Measurements from ENCODE around the gene RPUSD3.
"Not testable (repeated sequence)": the region's sequence is repeated elsewhere in the genome, so short reads cannot be mapped to it uniquely, and the experiment has no call there.

The RPUSD3 gene

DNA sequence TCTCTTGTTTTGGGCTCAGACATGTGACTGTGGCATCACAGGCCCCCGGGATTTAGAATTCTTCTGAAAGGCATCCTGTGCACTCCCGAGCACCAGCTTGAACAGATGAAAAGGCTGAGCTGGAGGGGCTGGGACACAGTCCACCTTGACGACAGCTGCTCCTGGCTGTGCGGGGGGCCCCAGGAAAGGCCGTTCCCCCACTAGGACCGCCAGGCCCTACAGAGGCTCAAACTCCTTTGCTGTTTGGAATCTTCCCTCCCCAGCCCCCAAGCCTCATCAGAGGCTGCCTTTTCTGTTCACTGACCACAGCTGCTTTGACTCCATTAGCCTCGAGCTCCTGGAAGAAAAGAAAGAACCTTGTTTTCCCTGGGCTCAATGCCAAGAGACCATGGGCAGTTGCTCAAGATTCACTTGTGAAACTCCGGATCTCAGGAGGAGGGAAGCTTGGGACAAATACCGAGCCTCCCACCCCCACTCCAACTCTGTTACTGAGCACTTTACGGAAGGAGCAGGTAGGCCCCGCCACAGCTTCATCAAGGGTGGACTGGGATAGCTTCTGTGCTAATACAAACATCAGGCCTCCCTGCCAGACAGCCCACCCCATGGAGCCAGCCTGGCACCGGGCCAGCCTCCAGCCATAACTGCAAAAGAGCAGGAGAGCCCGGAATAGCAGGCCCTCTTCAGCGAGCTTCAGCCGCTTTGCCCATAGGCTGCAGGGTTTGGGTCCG is 20.6 kb upstream of the RPUSD3 start:
- DNase-seq, result no peak

DNA sequence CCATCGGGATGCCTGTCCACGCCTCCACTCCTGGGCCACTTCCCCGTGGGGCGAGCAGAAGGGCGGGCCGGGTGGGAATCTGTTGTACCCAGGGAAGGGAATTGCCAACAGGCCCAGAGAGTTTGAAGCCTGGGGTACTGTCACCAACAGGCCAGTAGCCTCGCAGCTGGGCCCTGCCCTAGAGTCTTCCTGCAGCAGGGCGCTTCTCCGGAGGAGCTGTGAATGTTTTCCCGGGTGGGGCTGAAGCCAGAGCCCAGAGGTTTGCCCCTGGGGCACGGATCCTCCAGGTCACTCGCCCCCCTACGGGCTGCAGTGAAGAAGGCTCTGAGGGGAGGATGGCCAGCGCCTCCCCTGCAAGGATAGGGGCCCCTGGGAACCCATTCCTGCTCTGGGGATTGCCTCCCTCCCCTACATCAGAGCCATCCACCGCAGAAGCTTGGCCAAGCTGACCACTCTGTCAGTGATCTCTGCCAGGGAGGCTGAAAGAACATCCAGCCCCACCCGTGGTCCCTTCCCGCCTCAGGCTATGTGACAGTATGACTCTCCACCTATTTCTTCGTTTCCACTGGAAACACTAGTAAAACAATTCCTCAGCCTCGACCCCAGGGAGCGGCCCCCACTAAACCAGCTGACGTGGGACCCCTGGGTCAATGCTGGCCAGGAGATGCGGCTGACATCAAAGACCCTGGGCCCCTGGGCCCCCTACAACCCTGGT is 19.4 kb upstream of the RPUSD3 start:
- no peak for DNase-seq

DNA sequence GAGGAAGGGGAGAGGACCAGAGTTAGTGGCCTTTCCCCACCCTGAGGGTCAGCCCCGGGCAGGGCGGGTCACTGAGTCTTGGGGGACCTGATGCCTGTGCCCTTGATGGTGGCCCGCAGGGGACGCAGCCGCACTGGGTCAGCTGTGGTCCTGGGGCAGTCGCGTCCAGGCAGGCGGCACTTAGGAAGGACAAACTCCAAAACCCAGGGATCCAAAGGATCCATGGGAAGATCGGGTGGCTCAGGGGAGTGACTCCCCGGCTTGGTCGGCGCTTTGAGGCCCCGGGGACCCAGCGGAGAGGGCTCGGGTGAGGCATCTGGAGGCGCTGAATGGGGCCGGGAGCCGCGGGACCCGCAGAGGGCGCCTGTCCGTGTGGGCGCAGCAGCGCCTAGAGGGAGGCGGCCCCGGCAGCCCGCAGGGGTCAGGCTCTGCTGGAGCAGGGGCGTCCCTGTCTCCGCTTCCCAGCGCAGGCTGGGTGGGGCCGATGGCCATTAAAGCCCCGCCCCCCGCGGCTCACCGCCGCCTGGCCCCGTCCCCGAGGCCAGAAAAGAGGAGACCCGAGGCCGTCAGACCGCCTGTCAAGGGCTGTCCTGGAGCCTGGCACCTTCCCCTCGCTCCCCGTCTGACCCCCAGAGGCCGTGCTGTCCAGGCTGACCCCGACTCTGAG is 18.7 kb upstream of the RPUSD3 start:
- peak; percentile 86 for DNase-seq

DNA sequence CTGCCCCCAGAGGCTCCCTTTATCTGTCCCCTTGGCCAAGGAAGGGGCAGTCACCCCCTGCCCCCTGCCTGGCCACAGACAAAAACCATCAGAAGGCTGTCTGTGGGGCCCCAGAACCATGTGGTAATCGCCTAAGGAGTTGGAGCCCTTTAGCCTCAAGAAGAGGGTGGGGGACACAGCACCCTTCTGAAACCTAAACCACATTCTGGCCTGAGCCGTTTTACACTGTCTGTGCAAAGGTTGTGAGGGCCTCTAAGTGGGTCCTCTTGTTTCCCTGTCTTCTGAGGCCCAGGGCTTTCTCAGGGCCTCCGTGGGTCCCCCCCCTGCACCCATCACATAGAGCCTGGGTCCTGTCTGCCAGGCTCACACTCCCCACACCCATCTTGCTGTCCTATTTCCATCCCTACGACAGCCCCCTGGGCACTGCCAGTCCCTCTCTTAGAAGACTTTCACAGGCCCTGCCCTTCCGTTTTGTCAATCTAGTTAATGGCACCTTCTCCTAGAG is 17.9 kb upstream of the RPUSD3 start:
- no peak for DNase-seq

DNA sequence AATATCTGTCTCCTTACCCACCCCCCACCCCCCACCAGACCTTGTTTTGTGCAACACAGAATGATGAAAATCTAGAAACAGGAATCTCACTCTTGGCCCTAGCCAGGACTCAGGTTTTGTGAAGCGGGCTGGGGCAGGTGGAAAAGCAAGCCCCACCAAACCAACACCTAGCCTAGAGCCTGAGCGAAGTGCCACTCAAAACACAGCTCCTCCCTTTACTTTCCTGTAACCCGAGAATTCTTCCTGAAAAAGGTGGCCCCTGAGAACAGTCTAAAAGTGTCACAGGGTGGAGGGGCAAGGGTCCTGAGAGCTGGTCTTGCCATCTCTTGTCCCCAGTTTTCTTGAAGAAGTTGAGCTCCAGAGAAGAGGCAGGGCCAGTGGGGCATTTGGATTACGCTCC is 17.4 kb upstream of the RPUSD3 start:
- DNase-seq, result no peak

DNA sequence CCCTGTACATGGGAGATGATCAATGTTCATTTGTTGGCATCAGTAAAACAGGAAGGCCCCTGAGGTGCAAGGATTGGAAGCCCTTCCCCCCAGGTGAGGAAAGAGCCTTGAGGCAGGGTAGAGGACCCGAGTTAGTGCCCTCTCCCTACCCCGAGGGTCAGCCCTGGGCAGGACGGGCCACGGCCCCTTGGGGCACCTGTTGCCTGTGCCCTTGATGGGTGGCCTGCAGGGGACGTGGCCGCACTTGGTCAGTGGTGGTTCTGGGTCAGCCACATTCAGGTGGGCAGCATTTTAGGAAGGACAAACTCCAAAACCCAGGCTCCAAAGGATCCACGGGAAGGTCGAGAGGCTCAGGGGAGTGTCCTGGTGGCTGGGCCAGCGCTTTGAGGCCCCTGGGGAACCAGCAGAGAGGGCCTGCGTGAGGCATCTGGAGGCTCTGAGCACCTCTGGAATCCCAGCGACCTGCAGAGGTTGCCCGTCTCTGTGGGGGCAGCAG is 15.8 kb upstream of the RPUSD3 start:
- no peak for DNase-seq

DNA sequence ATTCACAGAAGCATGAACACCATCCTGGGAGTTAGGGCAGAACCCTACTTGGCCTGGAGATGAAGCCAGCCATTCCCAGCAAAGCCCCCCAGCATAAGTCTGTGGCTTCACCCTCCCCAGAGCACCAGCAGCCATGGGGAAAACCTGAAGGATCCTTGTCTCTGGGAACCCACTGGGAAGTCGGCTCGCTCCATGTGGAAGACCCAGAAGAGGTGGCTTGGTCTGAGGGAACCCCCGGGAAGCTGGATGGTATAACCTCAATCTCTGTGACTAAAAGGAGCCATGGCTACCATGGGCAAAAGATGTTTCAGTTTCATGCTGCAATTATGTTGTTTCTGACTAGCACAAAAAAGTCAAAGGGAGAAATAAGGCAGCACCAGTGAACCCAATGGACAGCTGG is 11.8 kb upstream of the RPUSD3 start:
- no peak for DNase-seq

DNA sequence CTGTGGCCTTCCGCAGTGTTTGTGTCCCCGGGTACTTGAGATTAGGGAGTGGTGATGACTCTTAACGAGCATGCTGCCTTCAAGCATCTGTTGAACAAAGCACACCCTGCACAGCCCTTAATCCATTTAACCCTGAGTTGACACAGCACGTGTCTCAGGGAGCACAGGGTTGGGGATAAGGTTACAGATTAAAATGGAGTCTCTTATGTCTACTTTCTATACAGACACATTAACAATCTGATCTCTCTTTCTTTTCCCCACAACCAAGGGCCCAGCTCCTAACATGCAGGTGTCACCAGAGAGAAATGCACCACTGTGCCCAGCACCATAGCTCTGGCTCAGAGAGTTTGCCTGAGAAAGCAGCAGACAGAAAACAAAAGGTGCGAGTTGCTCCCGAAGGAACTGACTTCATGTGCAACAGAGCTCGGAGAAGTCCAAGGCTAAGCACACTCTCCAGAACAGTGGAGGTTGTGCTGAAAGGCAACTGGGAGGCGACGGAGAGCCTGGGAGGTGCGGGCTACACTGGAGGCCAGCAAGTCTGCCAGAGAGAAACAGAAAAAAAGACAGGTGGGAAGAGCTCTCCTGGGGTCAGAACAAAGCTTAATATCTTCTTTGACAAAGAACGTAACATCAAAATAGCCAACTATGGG is 10.6 kb upstream of the RPUSD3 start:
- not testable (repeated sequence) for DNase-seq

DNA sequence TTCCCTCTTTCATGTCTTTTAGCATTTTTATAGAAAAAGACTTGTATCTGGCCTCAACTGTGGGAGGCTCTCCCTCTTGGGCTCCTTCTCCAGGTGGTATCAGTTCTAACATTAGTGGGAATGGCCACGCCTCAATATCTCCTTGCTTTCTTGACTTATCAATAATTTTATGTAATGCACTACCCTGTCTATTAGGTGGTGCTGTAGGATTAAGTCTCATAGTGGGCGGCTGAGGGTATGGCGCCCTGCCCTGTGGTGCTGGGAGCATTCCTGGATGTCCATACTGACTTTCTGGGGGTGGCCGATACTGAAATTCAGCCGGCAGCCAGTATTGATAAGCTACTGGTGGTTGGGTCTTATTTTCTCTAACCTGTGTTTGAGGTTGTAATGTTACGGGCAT is 8.7 kb upstream of the RPUSD3 start:
- no peak for DNase-seq

DNA sequence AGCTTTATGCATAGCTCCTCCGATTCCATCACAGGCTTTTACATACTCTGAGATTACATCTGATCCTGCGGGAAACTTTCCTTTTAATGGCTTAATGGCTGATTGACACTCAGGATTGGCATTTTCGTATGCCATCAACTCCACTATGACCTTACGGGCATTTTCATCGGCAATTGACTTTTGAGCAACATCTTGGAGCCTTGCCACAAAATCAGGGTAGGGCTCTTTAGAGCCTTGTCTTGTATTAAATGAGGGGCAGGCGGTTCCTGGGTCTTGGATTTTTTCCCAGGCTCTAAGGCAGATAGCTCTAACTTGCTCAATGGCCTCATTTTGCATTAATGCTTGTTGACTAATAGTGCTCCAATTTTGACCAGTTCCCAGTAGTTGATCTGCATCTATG is 8.1 kb upstream of the RPUSD3 start:
- not testable (repeated sequence) for DNase-seq

DNA sequence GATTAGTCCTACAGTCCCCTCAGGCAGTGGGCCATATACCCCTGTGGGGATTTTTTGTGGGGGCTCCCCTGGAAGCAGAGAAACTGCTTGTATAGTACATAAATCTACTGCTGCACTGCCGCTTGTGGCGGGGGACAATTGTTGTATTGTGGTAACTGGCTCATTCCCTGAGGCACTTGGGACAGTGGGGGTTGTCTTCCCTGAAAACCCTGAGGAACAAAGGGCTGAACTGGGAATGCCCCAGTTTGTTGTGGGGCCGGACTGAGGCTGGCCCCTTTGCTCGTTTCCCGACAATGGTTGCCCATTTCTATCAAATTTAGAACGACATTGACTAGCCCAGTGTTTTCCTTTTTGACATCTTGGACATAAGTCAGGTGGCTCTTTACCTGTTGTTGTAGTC is 7.6 kb upstream of the RPUSD3 start:
- not testable (repeated sequence) for DNase-seq

DNA sequence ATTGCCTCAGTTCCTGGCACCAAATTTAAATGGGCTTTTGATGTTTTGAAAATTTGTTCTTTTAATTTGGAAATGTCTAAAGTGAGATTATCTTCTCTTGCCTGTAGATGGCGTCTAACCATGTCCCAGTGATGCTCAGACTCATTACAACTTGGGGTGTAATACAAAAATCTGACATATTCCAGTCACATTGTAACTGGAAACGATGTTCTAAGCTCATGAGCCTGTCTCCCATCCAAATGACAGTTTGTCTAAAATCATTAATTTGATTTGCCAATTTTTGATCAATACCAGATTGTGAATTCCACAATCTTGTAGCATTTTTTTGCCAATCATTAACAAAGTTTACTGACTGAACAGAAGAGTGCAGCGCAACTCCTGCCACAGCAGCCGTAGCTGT is 5.1 kb upstream of the RPUSD3 start:
- peak; percentile 69 for DNase-seq

DNA sequence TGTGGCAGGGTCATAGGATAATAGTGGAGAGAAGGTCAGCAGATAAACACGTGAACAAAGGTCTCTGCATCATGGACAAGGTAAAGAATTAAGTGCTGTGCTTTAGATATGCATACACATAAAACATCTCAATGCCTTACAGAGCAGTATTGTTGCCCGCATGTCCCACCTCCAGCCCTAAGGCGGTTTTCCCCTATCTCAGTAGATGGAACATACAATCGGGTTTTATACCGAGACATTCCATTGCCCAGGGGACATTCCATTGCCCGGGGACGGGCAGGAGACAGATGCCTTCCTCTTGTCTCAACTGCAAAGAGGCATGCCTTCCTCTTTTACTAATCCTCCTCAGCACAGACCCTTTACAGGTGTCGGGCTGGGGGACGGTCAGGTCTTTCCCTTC is 4.1 kb upstream of the RPUSD3 start:
- not testable (repeated sequence) for DNase-seq

DNA sequence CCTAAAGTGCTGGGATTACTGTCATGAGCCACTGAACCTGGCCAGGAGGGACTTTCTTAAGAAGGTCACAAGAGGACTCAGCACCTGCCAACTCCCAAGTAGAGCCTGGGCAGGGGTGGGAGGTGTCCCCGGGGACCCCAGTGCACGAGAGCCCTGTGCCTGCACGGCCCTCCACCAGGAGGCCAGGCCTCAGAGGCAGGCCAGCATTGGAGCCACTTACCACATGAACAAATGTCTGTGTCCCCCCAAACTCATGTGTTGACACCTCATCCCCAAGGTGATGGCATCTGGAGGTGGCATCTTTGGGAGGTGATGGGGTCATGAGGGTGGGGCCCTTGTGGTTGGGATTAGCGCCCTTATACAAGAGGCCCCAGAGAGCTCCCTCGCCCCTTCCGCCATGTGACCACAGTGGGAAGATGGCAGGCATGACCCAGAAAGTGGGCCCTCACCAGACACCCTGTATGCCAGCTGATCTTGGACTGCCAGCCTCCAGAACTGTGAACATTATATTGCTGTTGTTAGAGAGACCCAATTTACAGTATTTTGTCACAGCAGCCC is 3.2 kb upstream of the RPUSD3 start:
- DNase-seq, result peak; percentile 29

DNA sequence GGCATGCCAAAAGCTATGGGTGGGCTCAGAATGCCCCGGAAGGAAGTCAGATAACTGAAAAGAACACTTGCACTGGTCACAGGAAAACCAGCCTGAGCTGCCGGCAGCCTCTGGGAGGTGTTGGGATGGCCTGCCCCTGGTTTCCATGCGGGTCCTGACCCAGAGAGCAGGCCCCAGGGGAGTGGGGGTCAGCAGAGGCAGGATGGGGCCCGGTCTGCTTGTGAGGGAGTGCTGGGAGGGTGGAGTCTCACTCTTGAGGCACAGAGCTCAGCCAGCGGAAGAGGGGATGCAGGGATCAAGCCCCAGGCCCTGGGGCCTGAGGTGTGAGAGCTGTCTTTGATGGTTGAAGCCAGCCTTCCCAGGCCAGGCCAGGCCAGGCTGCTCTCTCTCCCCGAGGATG is 2.4 kb upstream of the RPUSD3 start:
- peak; percentile 62 for DNase-seq

DNA sequence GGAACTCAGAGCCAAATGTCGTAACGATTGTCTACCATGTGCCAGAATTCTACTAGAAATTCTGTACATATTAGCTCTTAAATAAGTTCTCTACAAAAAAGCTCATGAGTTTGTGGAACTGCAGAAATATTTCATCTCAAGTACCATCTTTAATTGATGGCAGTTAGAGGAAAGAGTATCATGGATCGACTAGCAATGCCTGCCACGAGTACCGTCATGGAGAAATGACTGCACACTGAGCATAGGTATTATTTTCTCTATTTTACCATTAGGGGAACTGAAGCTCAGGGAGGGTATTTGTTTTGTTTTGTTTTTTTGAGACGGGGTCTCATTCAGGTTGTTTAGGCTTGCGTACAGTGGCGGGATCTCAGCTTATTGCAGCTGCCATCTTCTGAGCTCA is 2.8 kb downstream of the RPUSD3 start:
- no peak for DNase-seq

DNA sequence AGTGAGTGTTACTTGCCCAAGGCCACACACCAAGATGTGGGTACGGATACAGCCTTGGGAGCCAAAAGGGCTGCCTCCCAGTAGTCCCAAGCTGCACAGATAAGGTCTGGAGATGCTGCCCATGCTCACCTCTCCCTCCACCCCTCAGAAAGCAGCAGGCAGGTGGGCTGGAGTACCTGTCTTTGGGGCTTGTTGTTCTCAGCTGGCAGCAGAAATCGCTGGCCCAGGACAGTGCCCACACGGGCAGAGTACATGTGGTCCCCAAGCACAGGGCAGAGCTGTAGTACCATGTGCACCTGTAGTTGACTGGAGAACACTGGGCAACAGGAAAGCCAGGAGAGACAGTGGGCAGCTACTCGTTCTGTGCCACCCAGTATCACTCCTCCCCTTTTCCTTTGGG is 5.0 kb downstream of the RPUSD3 start:
- no peak for DNase-seq

DNA sequence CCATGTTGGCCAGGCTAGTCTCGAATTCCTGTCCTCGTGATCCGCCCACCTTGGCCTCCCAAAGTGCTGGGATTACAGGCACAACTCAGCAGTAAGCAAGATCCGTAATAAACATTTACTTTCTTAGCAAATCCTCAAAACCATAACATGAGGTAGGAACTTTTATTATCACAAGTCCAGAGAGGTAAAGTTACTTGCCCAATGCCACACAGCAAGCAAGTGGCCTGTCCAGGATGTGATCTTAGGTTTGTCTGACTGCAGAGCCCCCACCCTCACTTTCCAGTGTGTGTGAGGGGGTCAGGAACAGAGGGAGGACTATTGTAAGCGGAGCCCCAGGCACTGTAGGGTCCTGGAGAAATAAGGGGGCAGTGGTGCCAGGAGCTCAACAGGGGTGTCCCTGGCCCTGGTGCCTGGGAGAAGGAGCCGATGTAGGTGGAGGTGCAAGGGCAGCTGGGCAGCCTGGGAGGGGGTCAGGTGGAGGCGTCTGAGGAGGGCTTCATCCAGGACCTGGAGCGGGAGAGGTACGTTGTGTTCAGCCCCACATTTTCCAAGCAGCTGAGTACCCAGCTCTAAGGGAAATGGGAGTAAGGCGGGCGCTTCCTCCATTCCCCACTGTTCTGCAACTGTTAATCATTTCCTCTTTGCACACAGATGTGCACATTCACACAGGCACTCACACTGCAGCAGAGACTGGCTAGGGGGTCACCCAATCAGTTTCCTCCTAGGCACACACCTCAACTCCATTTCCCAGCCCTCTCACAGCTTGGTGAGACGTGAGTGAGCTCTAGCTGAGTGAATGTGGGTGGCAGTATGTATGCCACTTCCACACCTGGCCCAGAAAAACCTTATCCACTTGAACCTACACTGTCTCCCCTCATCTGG is 5.9 kb downstream of the RPUSD3 start:
- peak; percentile 37 for DNase-seq

DNA sequence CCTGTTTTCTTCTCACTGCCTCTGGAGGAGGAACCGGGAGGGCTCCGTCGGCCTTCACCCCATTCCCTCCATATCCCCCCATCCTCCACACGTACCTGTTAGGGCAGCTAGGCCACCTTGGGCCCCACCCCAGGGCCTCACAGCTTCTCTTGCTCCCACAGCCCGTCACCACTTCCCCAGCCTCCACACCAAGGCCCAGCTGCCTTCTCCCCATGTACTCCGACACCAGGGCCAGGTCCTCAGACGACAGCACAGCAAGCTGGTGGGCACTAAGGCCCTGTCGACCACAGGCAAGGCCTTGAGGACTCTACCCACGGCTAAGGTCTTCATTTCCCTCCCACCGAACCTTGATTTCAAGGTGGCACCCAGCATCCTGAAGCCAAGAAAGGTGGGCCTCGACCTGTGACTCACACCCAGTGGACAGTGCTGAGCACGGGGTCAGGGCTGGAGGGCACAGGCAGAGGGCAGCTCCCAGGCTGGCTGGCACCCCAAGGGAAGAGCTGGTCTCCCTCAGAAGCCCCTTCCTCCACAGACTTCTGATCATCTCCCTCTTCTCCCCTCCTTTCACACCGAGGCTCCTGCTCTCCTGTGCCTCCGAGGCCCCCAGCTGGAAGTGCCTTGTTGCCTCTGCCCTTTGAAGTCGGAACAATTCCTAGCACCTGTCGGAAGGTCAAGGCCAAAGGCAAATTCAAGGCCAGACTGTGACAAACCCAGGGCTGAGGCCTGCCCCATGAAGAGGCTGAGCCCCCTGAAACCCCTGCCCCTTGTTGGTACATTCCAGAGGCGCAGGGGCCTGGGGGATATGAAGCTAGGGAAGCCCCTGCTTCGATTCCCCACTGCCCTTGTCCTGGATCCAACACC is 9.1 kb downstream of the RPUSD3 start:
- DNase-seq, result no peak

DNA sequence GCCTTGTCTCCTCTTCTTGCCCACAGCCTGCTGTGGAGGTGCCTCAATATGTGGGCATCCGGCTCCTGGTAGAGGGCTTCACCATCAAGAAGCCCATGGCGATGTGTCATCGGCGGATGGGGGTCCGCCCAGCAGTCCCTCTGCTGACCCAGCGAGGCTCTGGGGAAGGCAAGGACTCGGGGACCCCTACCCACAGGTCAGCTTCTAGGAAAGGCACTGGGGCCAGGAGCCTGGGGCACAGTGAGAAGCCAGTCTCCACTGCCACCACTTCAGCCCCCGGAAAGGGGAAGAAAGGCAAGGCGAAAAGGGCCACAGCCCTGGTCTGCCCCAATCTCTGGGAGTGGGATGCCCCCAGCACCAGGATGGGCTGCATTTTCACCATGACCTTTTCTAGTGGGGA is 10.7 kb downstream of the RPUSD3 start:
- DNase-seq, result no peak

DNA sequence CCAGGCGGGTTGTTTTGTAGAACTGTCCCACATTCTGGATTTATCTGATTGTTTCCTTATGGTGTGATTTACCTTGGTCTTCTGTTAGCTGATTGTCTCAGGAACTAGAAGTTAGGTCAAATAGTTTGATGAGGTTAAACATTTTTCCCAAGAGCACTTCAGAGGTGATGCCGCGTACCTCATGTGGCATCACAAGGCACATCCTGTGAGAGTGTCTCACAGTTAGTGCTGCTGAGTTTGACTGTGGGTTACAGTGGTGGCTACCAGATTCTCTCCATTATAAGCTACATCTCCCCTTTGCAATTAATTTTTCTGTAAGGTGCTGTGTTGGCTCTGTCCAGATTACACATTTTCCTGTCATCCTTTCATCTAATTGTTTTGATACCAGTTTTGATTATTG is 12.6 kb downstream of the RPUSD3 start:
- no peak for DNase-seq

Measured in hematopoietic multipotent progenitor cell treated with erythropoietin and hydrocortisone succinate and interleukin-3 and kit ligand, for 4 days (in vitro differentiated cells).